H9 (cell line): ENCODE measurements around the gene SPTBN1. TPM values are rescaled to one million over a fixed set of nuclear protein-coding genes. Genes with fewer than 3 reads are reported as not detected.

Experiments
- DNase-seq: peaks from one replicate; pipeline ENCODE4 v3.0.0-alpha.2; 2017
- H2AFZ ChIP-seq: one replicate; pipeline ENCODE4 v1.6.1; 2013; ENCODE audit warnings: mild to moderate bottlenecking, low read length, control low read depth, moderate library complexity
- H2AK5ac ChIP-seq: 2 replicates; pipeline ENCODE4 v1.6.1; 2013; ENCODE audit warnings: low read length, control low read depth, mixed read lengths; ENCODE audit not compliant: insufficient read length
- H2BK120ac ChIP-seq: one replicate; pipeline ENCODE4 v1.6.1; 2013; ENCODE audit warnings: low read depth, mild to moderate bottlenecking, low read length, control low read depth, inconsistent platforms; ENCODE audit not compliant: poor library complexity, severe bottlenecking
- H2BK12ac ChIP-seq: 2 replicates; pipeline ENCODE4 v1.6.1; 2013; ENCODE audit warnings: low read length, control low read depth, mixed read lengths, low read depth; ENCODE audit not compliant: insufficient read length
- H2BK15ac ChIP-seq: 2 replicates; pipeline ENCODE4 v1.6.1; 2013; ENCODE audit warnings: low read depth, low read length, control low read depth
- H2BK20ac ChIP-seq: one replicate; pipeline ENCODE4 v1.6.1; 2013; ENCODE audit warnings: low read depth, mild to moderate bottlenecking, low read length, control low read depth, inconsistent platforms; ENCODE audit not compliant: poor library complexity, severe bottlenecking
- H2BK5ac ChIP-seq: 2 replicates; pipeline ENCODE4 v1.6.1; 2013; ENCODE audit warnings: low read length, control low read depth, mixed read lengths; ENCODE audit not compliant: insufficient read length
- H3K14ac ChIP-seq: 2 replicates; pipeline ENCODE4 v1.6.1; 2013; ENCODE audit warnings: low read length, control low read depth; ENCODE audit not compliant: insufficient read depth
- H3K18ac ChIP-seq: 2 replicates; pipeline ENCODE4 v1.6.1; 2013; ENCODE audit warnings: low read depth, mild to moderate bottlenecking, mixed read lengths, low read length, control low read depth; ENCODE audit not compliant: insufficient read length
- H3K23ac ChIP-seq: 2 replicates; pipeline ENCODE4 v1.6.1; 2013; ENCODE audit warnings: low read length, control low read depth, mixed read lengths, low read depth; ENCODE audit not compliant: insufficient read length
- H3K23me2 ChIP-seq: 2 replicates; pipeline ENCODE4 v1.6.1; 2013; ENCODE audit warnings: low read depth, mild to moderate bottlenecking, mixed read lengths, low read length, control low read depth; ENCODE audit not compliant: insufficient read length, poor library complexity, severe bottlenecking
- H3K27ac ChIP-seq: 2 replicates; pipeline ENCODE4 v1.5.1; 2013; ENCODE audit warnings: low read length, control low read depth, mixed read lengths, low read depth; ENCODE audit not compliant: insufficient read length
- H3K27me3 ChIP-seq: 2 replicates; pipeline ENCODE4 v1.6.1; 2013; ENCODE audit warnings: low read length, control low read depth, inconsistent platforms; ENCODE audit not compliant: insufficient read depth
- H3K4ac ChIP-seq: 2 replicates; pipeline ENCODE4 v1.6.1; 2013; ENCODE audit warnings: low read depth, mild to moderate bottlenecking, control low read depth, inconsistent platforms, low read length, moderate library complexity
- H3K4me1 ChIP-seq: 2 replicates; pipeline ENCODE4 v1.6.1; 2013; ENCODE audit warnings: low read length, control low read depth, inconsistent platforms; ENCODE audit not compliant: insufficient read depth
- H3K4me2 ChIP-seq: 2 replicates; pipeline ENCODE4 v1.6.1; 2013; ENCODE audit warnings: low read length, control low read depth, mixed read lengths; ENCODE audit not compliant: insufficient read length, insufficient read depth
- H3K56ac ChIP-seq: 2 replicates; pipeline ENCODE4 v1.6.1; 2013; ENCODE audit warnings: low read depth, mild to moderate bottlenecking, mixed read lengths, low read length, control low read depth; ENCODE audit not compliant: insufficient read length
- H3K79me1 ChIP-seq: 2 replicates; pipeline ENCODE4 v1.6.1; 2013; ENCODE audit warnings: low read depth, mild to moderate bottlenecking, moderate library complexity, low read length, control low read depth, inconsistent platforms; ENCODE audit not compliant: insufficient read depth, poor library complexity, severe bottlenecking
- H3K79me2 ChIP-seq: 2 replicates; pipeline ENCODE4 v1.6.1; 2013; ENCODE audit warnings: low read length, control low read depth, inconsistent platforms; ENCODE audit not compliant: insufficient read depth
- H3K9ac ChIP-seq: 2 replicates; pipeline ENCODE4 v1.6.1; 2013; ENCODE audit warnings: low read length, control low read depth, mixed read lengths; ENCODE audit not compliant: insufficient read length; ENCODE audit errors: extremely low read depth
- H3K9me3 ChIP-seq: one replicate; pipeline ENCODE4 v1.6.1; 2013; ENCODE audit warnings: low read depth, low read length, inconsistent platforms; ENCODE audit not compliant: control insufficient read depth
- H3T11ph ChIP-seq: one replicate; pipeline ENCODE4 v1.6.1; 2013; ENCODE audit warnings: mild to moderate bottlenecking, low read length, control low read depth, inconsistent platforms
- H4K20me1 ChIP-seq: one replicate; pipeline ENCODE4 v1.6.1; 2013; ENCODE audit not compliant: control insufficient read depth, insufficient read length, insufficient read depth
- H4K5ac ChIP-seq: 2 replicates; pipeline ENCODE4 v1.6.1; 2013; ENCODE audit warnings: low read depth, mild to moderate bottlenecking, mixed read lengths, low read length, control low read depth; ENCODE audit not compliant: insufficient read length
- H4K8ac ChIP-seq: replicated peaks from 2 replicates; pipeline ENCODE4 v1.6.1; 2013; ENCODE audit warnings: low read length, control low read depth, mixed read lengths, low read depth; ENCODE audit not compliant: insufficient read length
- H4K91ac ChIP-seq: 2 replicates; pipeline ENCODE4 v1.6.1; 2013; ENCODE audit warnings: low read depth, mild to moderate bottlenecking, moderate library complexity, mixed read lengths, low read length, control low read depth; ENCODE audit not compliant: insufficient read length
- H3K27ac Mint-ChIP-seq, 3 experiments: 2 replicates in 2 of 3; 3 replicates in 1 of 3; pipeline ENCODE4 v1.8.0; 2020 to 2021; ENCODE audit warnings: mixed read lengths in 3 of 3, mild to moderate bottlenecking in 1 of 3, moderate library complexity in 1 of 3
- H3K27me3 Mint-ChIP-seq: 2 replicates; pipeline ENCODE4 v1.8.0; 2021; ENCODE audit warnings: low read depth, mild to moderate bottlenecking, moderate library complexity, mixed read lengths
- H3K36me3 Mint-ChIP-seq, 3 experiments: 2 replicates in 2 of 3; 3 replicates in 1 of 3; pipeline ENCODE4 v1.8.0; 2020 to 2021; ENCODE audit warnings: low read depth in 3 of 3, mixed read lengths in 3 of 3; ENCODE audit not compliant: insufficient read depth in 1 of 3
- H3K4me1 Mint-ChIP-seq, 2 experiments: 2 replicates each; pipeline ENCODE4 v1.8.0; 2020; ENCODE audit warnings: mixed read lengths in 2 of 2
- H3K4me3 Mint-ChIP-seq, 2 experiments: 2 replicates in 1 of 2; 3 replicates in 1 of 2; pipeline ENCODE4 v1.8.0; 2020 to 2021; ENCODE audit warnings: mild to moderate bottlenecking in 2 of 2, mixed read lengths in 2 of 2, moderate library complexity in 1 of 2
- H3K9me3 Mint-ChIP-seq, 2 experiments: 2 replicates in 1 of 2; 3 replicates in 1 of 2; pipeline ENCODE4 v1.8.0; 2020; ENCODE audit warnings: mild to moderate bottlenecking in 2 of 2, mixed read lengths in 2 of 2, moderate library complexity in 1 of 2
- WGBS: extraction: QIAGEN DNeasy Blood & Tissue Kit; methylation state at CpG from one replicate; pipeline ENCODE4 v1.1.7; 2013; ENCODE audit warnings: missing lambda C conversion rate, low lambda C conversion rate, mixed read lengths; ENCODE audit not compliant: insufficient read length; ENCODE audit errors: extremely low coverage; 5-methylcytosine and 5-hydroxymethylcytosine counted together
- total RNA-seq: library from RNA; stranded (reverse); gene quantifications from 2 replicates; pipeline ENCODE4 v1.2.1, GENCODE V29; 2021
- TF ChIP-seq, protein P1 (sequence below): fragments of 200-600 bp; sonication (generic); conservative IDR thresholded peaks from 3 replicates; pipeline ENCODE4 v1.8.0; 2021; ENCODE audit warnings: antibody characterized with exemption, mild to moderate bottlenecking

Gene SPTBN1
- total RNA-seq, 1 experiment from 2014 or later = 164 TPM

DNA sequence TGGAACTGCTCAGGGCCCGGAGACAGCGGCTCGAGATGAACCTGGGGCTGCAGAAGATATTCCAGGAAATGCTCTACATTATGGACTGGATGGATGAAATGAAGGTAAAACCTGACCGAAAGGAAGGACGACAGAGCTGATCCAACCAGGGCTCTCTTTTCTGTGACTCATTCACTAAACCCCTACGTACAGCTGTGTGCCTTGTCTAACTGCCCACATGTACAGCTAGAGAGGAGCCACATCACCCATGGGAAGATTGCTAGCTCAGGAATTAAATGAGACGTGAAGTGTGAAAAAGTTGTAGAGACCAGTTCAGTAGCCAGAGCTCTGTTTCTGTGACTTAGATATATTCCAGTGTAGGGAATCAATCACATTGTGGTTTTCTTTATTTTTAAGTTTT lies 170.0 kb downstream of the SPTBN1 start:
- no peaks in the 10 kb centered on the region for H3K9me3 Mint-ChIP-seq
- Histone ChIP-seq H3K56ac (no peak overlapping the region), H3K9me3 (no peaks in the 10 kb centered on the region), H3K79me1 (no peaks in the 10 kb centered on the region), H3K14ac (no peak overlapping the region), H3T11ph (no peak overlapping the region), H3K27me3 (no peaks in the 10 kb centered on the region), H2AK5ac (no peak overlapping the region), H2BK20ac (no peak overlapping the region), H3K18ac (no peak overlapping the region), H2BK15ac (no peak overlapping the region), H4K5ac (no peak overlapping the region), H2BK120ac (no peak overlapping the region), H4K91ac (no peak overlapping the region), H2BK12ac (no peak overlapping the region), H3K4me1 (no peaks in the 10 kb centered on the region), H2BK5ac (no peak overlapping the region), H3K23ac (no peak overlapping the region), H3K27ac (no peak overlapping the region), H3K23me2 (no peaks in the 10 kb centered on the region), H4K8ac (no peak overlapping the region), H3K4ac (no peak overlapping the region), H3K79me2 (no peaks in the 10 kb centered on the region; the same call in 1 of the 2 replicates), H3K4me2 (no peak overlapping the region), H2AFZ (no peak overlapping the region), H3K9ac (no peak overlapping the region), H4K20me1 (peaks cover 2% of the 10 kb centered on the region)
- WGBS = no CpG with 5 or more reads among the region's 7 CpGs
- no peaks in the 10 kb centered on the region for H3K4me1 Mint-ChIP-seq
- H3K4me3 Mint-ChIP-seq = no peak overlapping the region
- peaks cover 71 to 94% (median 93%) of the 10 kb centered on the region in 3 experiments for H3K36me3 Mint-ChIP-seq
- DNase-seq = no peak
- TF ChIP-seq, protein P1, sequence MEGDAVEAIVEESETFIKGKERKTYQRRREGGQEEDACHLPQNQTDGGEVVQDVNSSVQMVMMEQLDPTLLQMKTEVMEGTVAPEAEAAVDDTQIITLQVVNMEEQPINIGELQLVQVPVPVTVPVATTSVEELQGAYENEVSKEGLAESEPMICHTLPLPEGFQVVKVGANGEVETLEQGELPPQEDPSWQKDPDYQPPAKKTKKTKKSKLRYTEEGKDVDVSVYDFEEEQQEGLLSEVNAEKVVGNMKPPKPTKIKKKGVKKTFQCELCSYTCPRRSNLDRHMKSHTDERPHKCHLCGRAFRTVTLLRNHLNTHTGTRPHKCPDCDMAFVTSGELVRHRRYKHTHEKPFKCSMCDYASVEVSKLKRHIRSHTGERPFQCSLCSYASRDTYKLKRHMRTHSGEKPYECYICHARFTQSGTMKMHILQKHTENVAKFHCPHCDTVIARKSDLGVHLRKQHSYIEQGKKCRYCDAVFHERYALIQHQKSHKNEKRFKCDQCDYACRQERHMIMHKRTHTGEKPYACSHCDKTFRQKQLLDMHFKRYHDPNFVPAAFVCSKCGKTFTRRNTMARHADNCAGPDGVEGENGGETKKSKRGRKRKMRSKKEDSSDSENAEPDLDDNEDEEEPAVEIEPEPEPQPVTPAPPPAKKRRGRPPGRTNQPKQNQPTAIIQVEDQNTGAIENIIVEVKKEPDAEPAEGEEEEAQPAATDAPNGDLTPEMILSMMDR = no peak
- H3K27me3 Mint-ChIP-seq = no peaks in the 10 kb centered on the region
- H3K27ac Mint-ChIP-seq = peak overlapping the region in 1 of 3 experiments; percentile 33; a peak in 2 of 7 replicates
